ENCODE measurements around the gene RARB.

GRCh38 chr3:25575001-25575400 lies 146.9 kb downstream of the RARB start:
- TF ChIP-seq LEF1 (IDR thresholded peaks at IDR 0.05; ENCODE audit: borderline replicate concordance): no peak
- no peak for TF ChIP-seq ZNF384 (IDR thresholded peaks at IDR 0.05)
- no peak for TF ChIP-seq FOXA1 (IDR thresholded peaks at IDR 0.05)
- TF ChIP-seq CTBP1 (IDR thresholded peaks at IDR 0.05; ENCODE audit: borderline replicate concordance): no peak
- TF ChIP-seq L3MBTL2 (conservative IDR thresholded peaks at IDR 0.05): no peak
- TF ChIP-seq FOXK2 (IDR thresholded peaks at IDR 0.05): no peak
- no peak for TF ChIP-seq BHLHE40 (IDR thresholded peaks at IDR 0.05; ENCODE audit: borderline replicate concordance)
- TF ChIP-seq HDGF (IDR thresholded peaks at IDR 0.05; ENCODE audit: borderline replicate concordance): no peak
- no peak for TF ChIP-seq FOXM1 (IDR thresholded peaks at IDR 0.05; ENCODE audit: borderline replicate concordance)
- TF ChIP-seq TARDBP (IDR thresholded peaks at IDR 0.05): no peak
